ENCODE results near the gene CDC6. TPM values are rescaled to one million over a fixed set of nuclear protein-coding genes. Genes with fewer than 3 reads are reported as not detected.

The CDC6 gene
- total RNA-seq, 3 donors from 2014 or later: 0.29 to 0.98 (median 0.80) TPM

DNA sequence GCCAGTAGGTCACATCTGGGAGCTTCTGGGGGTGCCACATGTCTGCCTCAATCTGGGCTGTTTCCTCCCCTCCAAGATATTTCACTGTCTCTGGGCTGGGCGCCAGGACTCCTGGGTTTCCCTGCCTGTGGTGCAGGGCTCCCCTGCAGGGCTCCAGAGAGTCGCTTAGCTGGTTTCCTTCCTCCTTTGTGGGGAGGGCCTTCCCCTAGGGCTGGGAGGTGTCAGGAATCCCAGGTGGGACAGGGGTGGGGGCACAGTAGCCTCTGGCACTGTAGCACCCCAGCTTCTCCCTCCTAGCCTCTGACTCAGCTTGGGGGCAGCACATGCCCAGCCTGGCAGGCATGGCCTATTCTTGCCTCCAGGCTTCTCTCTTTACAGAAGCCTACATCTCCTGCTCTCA is 23.9 kb downstream of the CDC6 start:
- Histone ChIP-seq H3K36me3 (no peaks in the 10 kb centered on the region), H3K27ac (peak overlapping the region; percentile 94 to 97), H3K4me1 (peaks cover 44 to 84% of the 10 kb centered on the region in 2 donors), H3K4me3 (no peak overlapping the region), H3K9me3 (no peaks in the 10 kb centered on the region), H3K27me3 (no peaks in the 10 kb centered on the region)
- intact Hi-C loops (cut with DNase I; ENCODE audit: low total_unique reads): no loop called here
- peak in 1 of 3 donors; percentile 27 for TF ChIP-seq POLR2AphosphoS5 (IDR thresholded peaks at IDR 0.05)
- no peak for TF ChIP-seq POLR2A (IDR thresholded peaks at IDR 0.05)
- peak; percentile 74 to 81 for DNase-seq (ENCODE audit: low spot score in 2 of 2)

DNA sequence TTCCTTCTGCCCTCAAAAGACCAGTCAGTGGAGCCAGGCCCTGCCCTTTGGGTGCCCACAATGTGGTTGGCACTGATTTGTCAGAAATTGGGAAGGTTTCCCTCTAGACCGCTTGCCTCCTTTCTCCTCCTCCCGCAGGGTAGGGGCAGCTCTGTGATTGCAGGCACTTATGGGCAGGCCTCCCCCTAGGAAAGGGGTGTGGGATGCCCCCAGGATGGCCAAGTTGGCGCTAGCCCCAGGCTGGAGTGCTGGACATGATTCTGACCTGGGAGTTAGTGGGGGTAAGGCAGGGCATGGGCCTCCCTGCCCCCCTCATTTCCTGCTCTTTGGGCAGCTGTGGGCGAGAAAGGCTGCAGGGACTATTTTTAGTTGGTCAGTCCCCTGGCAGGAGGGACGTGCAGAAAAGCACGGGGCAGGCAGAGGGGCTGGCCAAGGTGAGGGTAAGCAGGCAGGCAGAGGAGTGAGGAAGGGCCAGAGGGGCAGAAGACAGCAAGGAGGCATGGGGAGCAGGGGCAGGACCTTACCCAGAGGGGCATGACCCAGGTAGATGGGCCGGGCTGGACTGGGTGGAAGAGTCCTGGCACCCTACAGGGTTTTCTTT is 24.6 kb downstream of the CDC6 start:
- TF ChIP-seq, protein P1, sequence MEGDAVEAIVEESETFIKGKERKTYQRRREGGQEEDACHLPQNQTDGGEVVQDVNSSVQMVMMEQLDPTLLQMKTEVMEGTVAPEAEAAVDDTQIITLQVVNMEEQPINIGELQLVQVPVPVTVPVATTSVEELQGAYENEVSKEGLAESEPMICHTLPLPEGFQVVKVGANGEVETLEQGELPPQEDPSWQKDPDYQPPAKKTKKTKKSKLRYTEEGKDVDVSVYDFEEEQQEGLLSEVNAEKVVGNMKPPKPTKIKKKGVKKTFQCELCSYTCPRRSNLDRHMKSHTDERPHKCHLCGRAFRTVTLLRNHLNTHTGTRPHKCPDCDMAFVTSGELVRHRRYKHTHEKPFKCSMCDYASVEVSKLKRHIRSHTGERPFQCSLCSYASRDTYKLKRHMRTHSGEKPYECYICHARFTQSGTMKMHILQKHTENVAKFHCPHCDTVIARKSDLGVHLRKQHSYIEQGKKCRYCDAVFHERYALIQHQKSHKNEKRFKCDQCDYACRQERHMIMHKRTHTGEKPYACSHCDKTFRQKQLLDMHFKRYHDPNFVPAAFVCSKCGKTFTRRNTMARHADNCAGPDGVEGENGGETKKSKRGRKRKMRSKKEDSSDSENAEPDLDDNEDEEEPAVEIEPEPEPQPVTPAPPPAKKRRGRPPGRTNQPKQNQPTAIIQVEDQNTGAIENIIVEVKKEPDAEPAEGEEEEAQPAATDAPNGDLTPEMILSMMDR (IDR thresholded peaks at IDR 0.05): no peak
- TF ChIP-seq POLR2AphosphoS5 (IDR thresholded peaks at IDR 0.05) (no peak), POLR2A (IDR thresholded peaks at IDR 0.05) (no peak)
- no peak for DNase-seq (ENCODE audit: low spot score in 2 of 2)
- Histone ChIP-seq H3K9me3 (no peaks in the 10 kb centered on the region), H3K4me3 (no peak overlapping the region), H3K27ac (peak overlapping the region; percentile 94 to 97), H3K36me3 (no peaks in the 10 kb centered on the region), H3K27me3 (no peaks in the 10 kb centered on the region), H3K4me1 (peaks cover 44 to 80% of the 10 kb centered on the region in 2 donors)
- intact Hi-C loops (cut with DNase I; ENCODE audit: low total_unique reads): no loop called here

DNA sequence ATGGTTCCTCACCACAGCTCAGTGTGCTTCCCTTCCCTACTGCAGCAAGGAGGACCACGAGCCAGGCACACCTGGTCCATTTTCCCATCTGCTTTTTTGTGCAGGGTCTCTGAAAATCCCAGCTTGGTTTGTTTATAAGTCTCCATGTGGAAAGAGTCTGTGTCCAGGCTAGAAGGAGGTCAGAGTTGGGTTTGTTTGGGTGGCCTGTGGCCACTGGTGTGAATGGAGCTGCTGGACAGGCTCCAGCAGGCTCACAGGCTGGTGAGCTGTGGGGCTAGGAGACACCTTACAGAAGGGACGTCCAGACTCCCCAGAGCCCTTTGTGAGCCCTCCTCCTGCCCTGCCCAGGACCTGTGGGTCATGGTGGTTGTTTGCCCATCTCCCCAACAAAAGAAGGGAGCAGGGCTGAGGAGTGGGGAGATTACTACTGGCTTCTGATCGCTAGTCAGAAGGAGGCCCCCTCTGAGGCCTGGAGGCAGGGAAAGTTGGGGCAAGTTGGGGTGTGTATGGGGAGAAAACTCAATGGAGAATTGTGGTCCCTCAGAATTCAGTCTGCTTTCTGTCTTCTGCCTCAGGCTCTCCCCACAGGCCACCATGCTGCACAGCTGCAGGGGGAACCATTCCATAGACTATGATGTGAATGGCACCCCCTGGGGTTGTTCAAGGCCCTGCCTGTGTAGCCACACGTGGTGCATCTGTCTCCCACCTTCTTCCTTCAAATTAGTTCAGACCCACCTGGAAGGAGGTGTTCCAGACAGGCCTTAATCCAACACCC is 25.4 kb downstream of the CDC6 start:
- Histone ChIP-seq H3K4me3 (no peak overlapping the region), H3K27ac (peak overlapping the region; percentile 94 to 97), H3K27me3 (no peaks in the 10 kb centered on the region), H3K4me1 (peaks cover 44 to 77% of the 10 kb centered on the region in 2 donors), H3K36me3 (no peaks in the 10 kb centered on the region), H3K9me3 (no peaks in the 10 kb centered on the region)
- TF ChIP-seq, protein P1 (IDR thresholded peaks at IDR 0.05): no peak
- TF ChIP-seq POLR2A (IDR thresholded peaks at IDR 0.05) (no peak), POLR2AphosphoS5 (IDR thresholded peaks at IDR 0.05) (no peak)
- intact Hi-C loops (cut with DNase I; ENCODE audit: low total_unique reads): no loop called here
- DNase-seq (ENCODE audit: low spot score in 2 of 2): no peak

DNA sequence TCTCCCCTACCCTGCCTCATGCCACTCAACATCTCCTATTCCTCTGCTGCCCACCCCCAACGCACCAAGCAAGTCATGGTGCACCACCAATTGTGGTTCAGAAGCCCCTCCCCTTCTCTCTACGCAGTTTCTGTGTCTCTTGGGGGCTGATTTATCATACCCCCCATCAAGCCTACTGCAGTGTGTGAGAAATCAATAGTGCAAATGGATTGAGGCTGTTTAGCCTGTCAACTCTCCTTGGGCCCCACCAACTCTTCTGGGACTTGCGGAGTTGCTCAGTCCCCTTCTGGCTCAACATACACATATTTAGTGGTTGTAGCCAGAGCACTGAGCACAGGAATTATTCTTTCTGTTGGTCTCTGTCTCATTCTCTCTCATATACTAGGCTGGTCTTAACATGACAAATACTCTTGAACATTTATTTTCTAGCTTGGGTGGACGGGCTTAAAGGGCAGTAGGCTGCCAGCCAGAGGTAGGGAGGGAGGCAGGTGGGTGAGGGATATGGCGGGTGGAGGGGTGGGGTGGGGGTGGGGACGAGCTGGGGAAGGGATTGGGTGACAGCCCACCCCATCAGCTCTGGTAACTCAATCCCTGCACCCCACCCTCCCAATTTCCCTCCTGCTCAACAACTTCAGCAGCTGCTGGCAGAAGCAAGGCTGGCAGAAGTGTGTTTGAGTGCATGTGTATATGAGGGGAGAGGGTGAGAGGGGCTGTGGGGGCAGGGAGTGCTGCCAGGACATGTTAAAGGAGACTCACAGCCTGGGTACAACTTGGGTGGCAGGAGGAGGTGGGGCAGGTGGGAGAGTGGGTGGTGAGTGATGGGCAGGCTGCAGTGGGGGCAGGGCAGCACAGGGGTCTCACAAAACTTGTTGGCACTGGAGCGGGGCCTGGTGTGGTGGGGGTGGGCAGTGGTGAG is 26.2 kb downstream of the CDC6 start:
- peak overlapping the region; percentile 94 to 97 for H3K27ac ChIP-seq
- H3K36me3 ChIP-seq: no peaks in the 10 kb centered on the region
- no peak overlapping the region for H3K4me3 ChIP-seq
- DNase-seq (ENCODE audit: low spot score in 2 of 2): no peak
- peaks cover 38 to 72% of the 10 kb centered on the region in 2 donors for H3K4me1 ChIP-seq
- intact Hi-C loops (cut with DNase I; ENCODE audit: low total_unique reads): no loop called here
- TF ChIP-seq POLR2AphosphoS5 (IDR thresholded peaks at IDR 0.05) (no peak), POLR2A (IDR thresholded peaks at IDR 0.05) (no peak)
- TF ChIP-seq, protein P1 (IDR thresholded peaks at IDR 0.05): no peak
- H3K27me3 ChIP-seq: no peaks in the 10 kb centered on the region
- no peaks in the 10 kb centered on the region for H3K9me3 ChIP-seq

DNA sequence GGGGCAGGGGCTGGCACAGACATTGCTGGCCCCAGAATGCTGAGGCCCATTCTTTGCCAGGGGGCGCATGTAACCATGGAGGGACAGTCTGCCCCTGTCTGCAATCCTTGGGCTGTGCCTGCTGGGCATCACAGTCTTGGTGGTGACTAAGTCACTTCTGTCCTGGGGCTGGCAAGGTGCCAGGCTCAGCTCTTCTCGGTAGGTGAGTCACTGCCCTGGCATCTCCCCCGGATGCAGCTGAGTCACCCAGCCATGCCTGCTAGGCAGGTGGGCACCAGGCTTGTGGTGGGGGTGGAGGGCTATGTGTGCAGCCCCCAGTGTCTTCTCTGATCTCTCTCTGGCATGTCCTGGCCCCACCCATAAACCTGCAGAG is 26.9 kb downstream of the CDC6 start:
- Histone ChIP-seq H3K4me1 (peaks cover 38 to 66% of the 10 kb centered on the region in 2 donors), H3K27ac (peak overlapping the region; percentile 94 to 97), H3K36me3 (no peaks in the 10 kb centered on the region), H3K27me3 (no peaks in the 10 kb centered on the region), H3K4me3 (no peak overlapping the region), H3K9me3 (no peaks in the 10 kb centered on the region)
- intact Hi-C loops (cut with DNase I; ENCODE audit: low total_unique reads): no loop called here
- peak; percentile 98 for DNase-seq (ENCODE audit: low spot score in 2 of 2)
- TF ChIP-seq POLR2A (IDR thresholded peaks at IDR 0.05): no peak
- TF ChIP-seq POLR2AphosphoS5 (IDR thresholded peaks at IDR 0.05): peak; percentile 76 to 97 (median 83)

Measured in breast epithelium (tissue), 4 donors.